C4-2B (cell line): ENCODE data around the gene THEM5.
"Not testable (repeated sequence)": the region's sequence is repeated elsewhere in the genome, so short reads cannot be mapped to it uniquely, and the experiment has no call there.

Experiments
- ZFX ChIP-seq: fragments of 450-650 bp; IDR thresholded peaks from 2 replicates; pipeline ENCODE4 v1.6.1; 2017
- TF ChIP-seq, protein P1 (sequence below): fragments of 450-650 bp; conservative IDR thresholded peaks from 2 replicates; pipeline ENCODE4 v1.5.1; 2017; ENCODE audit warnings: mild to moderate bottlenecking

DNA sequence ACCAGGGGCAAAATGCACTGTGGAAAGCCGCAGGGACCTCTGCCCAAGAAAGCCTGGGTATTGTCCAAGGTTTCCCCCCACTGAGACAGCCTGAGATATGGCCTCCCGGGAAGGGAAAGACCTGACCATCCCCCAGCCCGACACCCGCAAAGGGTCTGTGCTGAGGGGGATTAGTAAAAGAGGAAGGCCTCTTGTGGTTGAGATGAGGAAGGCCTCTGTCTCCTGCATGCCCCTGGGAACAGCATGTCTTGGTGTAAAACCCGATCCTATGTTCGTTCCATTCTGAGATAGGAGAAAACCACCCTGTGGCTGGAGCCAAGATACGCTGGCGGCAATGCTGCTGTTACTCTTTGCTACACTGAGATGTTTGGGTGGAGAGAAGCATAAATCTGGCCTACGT, 19.3 kb upstream of the THEM5 start:
- TF ChIP-seq, protein P1, sequence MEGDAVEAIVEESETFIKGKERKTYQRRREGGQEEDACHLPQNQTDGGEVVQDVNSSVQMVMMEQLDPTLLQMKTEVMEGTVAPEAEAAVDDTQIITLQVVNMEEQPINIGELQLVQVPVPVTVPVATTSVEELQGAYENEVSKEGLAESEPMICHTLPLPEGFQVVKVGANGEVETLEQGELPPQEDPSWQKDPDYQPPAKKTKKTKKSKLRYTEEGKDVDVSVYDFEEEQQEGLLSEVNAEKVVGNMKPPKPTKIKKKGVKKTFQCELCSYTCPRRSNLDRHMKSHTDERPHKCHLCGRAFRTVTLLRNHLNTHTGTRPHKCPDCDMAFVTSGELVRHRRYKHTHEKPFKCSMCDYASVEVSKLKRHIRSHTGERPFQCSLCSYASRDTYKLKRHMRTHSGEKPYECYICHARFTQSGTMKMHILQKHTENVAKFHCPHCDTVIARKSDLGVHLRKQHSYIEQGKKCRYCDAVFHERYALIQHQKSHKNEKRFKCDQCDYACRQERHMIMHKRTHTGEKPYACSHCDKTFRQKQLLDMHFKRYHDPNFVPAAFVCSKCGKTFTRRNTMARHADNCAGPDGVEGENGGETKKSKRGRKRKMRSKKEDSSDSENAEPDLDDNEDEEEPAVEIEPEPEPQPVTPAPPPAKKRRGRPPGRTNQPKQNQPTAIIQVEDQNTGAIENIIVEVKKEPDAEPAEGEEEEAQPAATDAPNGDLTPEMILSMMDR = not testable (repeated sequence)
- TF ChIP-seq ZFX = not testable (repeated sequence)
